IMR-90 (cell line): ENCODE data around the gene CEL. TPM values are rescaled to one million over a fixed set of nuclear protein-coding genes. Genes with fewer than 3 reads are reported as not detected.

Experiments used
- ATAC-seq: fragments of 200-7000 bp; cut with Tn5 transposase; 2 replicates; pipeline ENCODE4 v1.9.1; 2020; ENCODE audit warnings: low read depth, mild to moderate bottlenecking, moderate library complexity
- BruUV-seq: library from RNA; stranded (reverse); fragments of 400-500 nt; replicated peaks from 2 replicates; lab custom pipeline; 2021; lab: Mats Ljungman, UMichigan
- CTCF ChIA-PET: fragments of 300-600 bp; formaldehyde crosslinking; extraction: SDS; loops from one replicate; lab custom pipeline; 2021; ENCODE audit warnings: antibody characterized with exemption; lab: Yijun Ruan, JAX
- POLR2A ChIA-PET: fragments of 300-600 bp; sonication (Branson Sonifier 250); formaldehyde crosslinking; loops from one replicate; lab custom pipeline; 2022; ENCODE audit warnings: antibody characterized with exemption; ENCODE audit not compliant: unreplicated experiment; lab: Charles Lee
- DNase-seq: peaks from one replicate; pipeline ENCODE4 v3.0.0; 2013
- H2AFZ ChIP-seq: replicated peaks from 2 replicates; pipeline ENCODE3; 2013; ENCODE audit warnings: low read length, mild to moderate bottlenecking; ENCODE audit not compliant: poor library complexity
- H2AK5ac ChIP-seq: 2 replicates; pipeline ENCODE4 v1.6.1; 2013; ENCODE audit warnings: low read depth, low read length, inconsistent platforms
- H2AK9ac ChIP-seq: replicated peaks from 2 replicates; pipeline ENCODE3; 2013; ENCODE audit warnings: mild to moderate bottlenecking, low read depth, low read length, moderate library complexity; ENCODE audit not compliant: poor library complexity
- H2BK120ac ChIP-seq: 2 replicates; pipeline ENCODE4 v1.6.1; 2013; ENCODE audit warnings: low read depth, low read length, inconsistent platforms
- H2BK15ac ChIP-seq: 3 replicates; pipeline ENCODE4 v1.6.1; 2013; ENCODE audit warnings: low read depth, low read length, inconsistent platforms
- H2BK20ac ChIP-seq: 2 replicates; pipeline ENCODE4 v1.6.1; 2013; ENCODE audit warnings: low read depth, mild to moderate bottlenecking, inconsistent platforms, low read length, moderate library complexity
- H2BK5ac ChIP-seq: 2 replicates; pipeline ENCODE4 v1.6.1; 2013; ENCODE audit warnings: mild to moderate bottlenecking, low read depth, low read length, inconsistent platforms; ENCODE audit not compliant: poor library complexity, severe bottlenecking
- H3K14ac ChIP-seq: replicated peaks from 2 replicates; pipeline ENCODE4 v1.6.1; 2013; ENCODE audit warnings: low read depth, low read length, inconsistent platforms
- H3K18ac ChIP-seq: 2 replicates; pipeline ENCODE4 v1.6.1; 2013; ENCODE audit warnings: low read depth, low read length, control low read depth
- H3K23ac ChIP-seq: 2 replicates; pipeline ENCODE4 v1.6.1; 2013; ENCODE audit warnings: low read depth, low read length, inconsistent platforms
- H3K27ac ChIP-seq: 2 replicates; pipeline ENCODE4 v1.5.1; 2013; ENCODE audit warnings: mild to moderate bottlenecking, control low read depth, low read length; ENCODE audit not compliant: insufficient read depth
- H3K27me3 ChIP-seq: 2 replicates; pipeline ENCODE4 v1.6.1; 2013; ENCODE audit warnings: low read length; ENCODE audit not compliant: control insufficient read depth, insufficient read depth
- H3K36me3 ChIP-seq: 2 replicates; pipeline ENCODE4 v1.6.1; 2013; ENCODE audit warnings: low read length, mixed read lengths; ENCODE audit not compliant: control insufficient read depth, insufficient read depth
- H3K4ac ChIP-seq: 2 replicates; pipeline ENCODE4 v1.6.1; 2013; ENCODE audit warnings: low read depth, low read length, inconsistent platforms
- H3K4me1 ChIP-seq: 2 replicates; pipeline ENCODE4 v1.6.1; 2013; ENCODE audit warnings: low read length, mixed read lengths; ENCODE audit not compliant: control insufficient read depth, insufficient read depth
- H3K4me2 ChIP-seq: 2 replicates; pipeline ENCODE4 v1.6.1; 2013; ENCODE audit warnings: low read depth, mild to moderate bottlenecking, control low read depth, low read length, moderate library complexity
- H3K4me3 ChIP-seq: 2 replicates; pipeline ENCODE4 v1.5.1; 2013; ENCODE audit warnings: low read depth, mild to moderate bottlenecking, control low read depth, low read length, moderate library complexity; ENCODE audit not compliant: insufficient read depth
- H3K56ac ChIP-seq: 2 replicates; pipeline ENCODE4 v1.6.1; 2013; ENCODE audit warnings: low read length, inconsistent platforms; ENCODE audit not compliant: insufficient read depth; ENCODE audit errors: extremely low read depth
- H3K79me1 ChIP-seq, 2 experiments: 2 replicates each; pipeline ENCODE4 v1.6.1; 2013; ENCODE audit warnings: low read length in 2 of 2, inconsistent platforms in 1 of 2, low read depth in 1 of 2
- H3K9ac ChIP-seq: 2 replicates; pipeline ENCODE4 v1.6.1; 2013; ENCODE audit warnings: low read depth, low read length, control low read depth
- H3K9me1 ChIP-seq: 2 replicates; pipeline ENCODE4 v1.6.1; 2013; ENCODE audit warnings: low read length, inconsistent platforms; ENCODE audit not compliant: insufficient read depth
- H3K9me3 ChIP-seq: 2 replicates; pipeline ENCODE4 v1.6.1; 2013; ENCODE audit warnings: low read length; ENCODE audit not compliant: control insufficient read depth, insufficient read depth
- H4K20me1 ChIP-seq: 2 replicates; pipeline ENCODE4 v1.6.1; 2013; ENCODE audit warnings: low read length, inconsistent platforms; ENCODE audit not compliant: insufficient read depth
- H4K5ac ChIP-seq: 2 replicates; pipeline ENCODE4 v1.6.1; 2013; ENCODE audit warnings: mild to moderate bottlenecking, low read depth, low read length, control low read depth
- H4K8ac ChIP-seq, 2 experiments: 2 replicates each; pipeline ENCODE4 v1.6.1; 2013; ENCODE audit warnings: low read depth in 2 of 2, low read length in 2 of 2, control low read depth in 1 of 2, inconsistent platforms in 1 of 2
- H4K91ac ChIP-seq: 2 replicates; pipeline ENCODE4 v1.6.1; 2013; ENCODE audit warnings: low read depth, low read length, inconsistent platforms; ENCODE audit not compliant: insufficient read depth
- CEBPB ChIP-seq: IDR thresholded peaks from 2 replicates; pipeline ENCODE4 v1.6.1; 2012; ENCODE audit warnings: low read depth, low read length, improper control_type of control experiment
- CHD1 ChIP-seq: IDR thresholded peaks from 2 replicates; pipeline ENCODE4 v1.6.1; 2012; ENCODE audit warnings: low read depth, low read length, improper control_type of control experiment
- ELK1 ChIP-seq: fragments of 150-350 bp; IDR thresholded peaks from 2 replicates; pipeline ENCODE4 v1.6.1; 2016; ENCODE audit warnings: low read depth, mild to moderate bottlenecking, low read length, moderate library complexity, borderline replicate concordance
- FOS ChIP-seq: fragments of 150-350 bp; IDR thresholded peaks from 2 replicates; pipeline ENCODE4 v1.6.1; 2016; ENCODE audit warnings: low read depth, low read length
- MAFK ChIP-seq: IDR thresholded peaks from 2 replicates; pipeline ENCODE4 v1.6.1; 2012; ENCODE audit warnings: low read depth, low read length, improper control_type of control experiment
- MAZ ChIP-seq: IDR thresholded peaks from 2 replicates; pipeline ENCODE4 v1.6.1; 2012; ENCODE audit warnings: low read depth, mild to moderate bottlenecking, low read length, improper control_type of control experiment, moderate library complexity, borderline replicate concordance
- MXI1 ChIP-seq: IDR thresholded peaks from 2 replicates; pipeline ENCODE4 v1.6.1; 2012; ENCODE audit warnings: low read depth, mild to moderate bottlenecking, low read length, moderate library complexity, borderline replicate concordance
- POLR2A ChIP-seq: IDR thresholded peaks from 2 replicates; pipeline ENCODE4 v1.6.1; 2012; ENCODE audit warnings: mild to moderate bottlenecking, low read depth, low read length
- RAD21 ChIP-seq: IDR thresholded peaks from 2 replicates; pipeline ENCODE4 v1.6.1; 2012; ENCODE audit warnings: low read length, improper control_type of control experiment
- WGBS, 2 experiments: methylation state at CpG; one replicate each; pipeline versions ENCODE4 v1.1.5 to v1.1.7; 2013; ENCODE audit warnings: missing lambda C conversion rate in 2 of 2; ENCODE audit not compliant: insufficient read length in 1 of 2; ENCODE audit errors: extremely low coverage in 2 of 2; 5-methylcytosine and 5-hydroxymethylcytosine counted together
- dilution Hi-C: fragments of 300-500 bp; cut with HindIII; formaldehyde crosslinking; loops from one replicate; pipeline ENCODE4 v1.14.3; 2018; ENCODE audit warnings: low sequenced_read_pairs; ENCODE audit not compliant: unreplicated experiment
- in situ Hi-C: fragments of 300-500 bp; cut with MboI; formaldehyde crosslinking; loops from 3 replicates; pipeline ENCODE4 v1.14.3; 2019; ENCODE audit warnings: low sequenced_read_pairs, inconsistent platforms, mixed read lengths
- intact Hi-C: fragments of 100-400 bp; cut with micrococcal nuclease; formaldehyde crosslinking; loops from 2 replicates; pipeline ENCODE4 v1.10.0; 2022
- polyA plus RNA-seq, 3 experiments: library from polyadenylated mRNA; depleted of rRNA; stranded (reverse); fragments of >200 nt; gene quantifications; 2 replicates each; pipeline ENCODE4 v1.2.3, GENCODE V29; 2012; ENCODE audit warnings: low replicate concordance in 1 of 3
- total RNA-seq: library from RNA; depleted of rRNA; stranded (reverse); fragments of >200 nt; gene quantifications from 2 replicates; pipeline ENCODE4 v1.2.3, GENCODE V29; 2012
- TF ChIP-seq, protein P1 (sequence below): conservative IDR thresholded peaks from 2 replicates; pipeline ENCODE4 v1.5.1; 2012; ENCODE audit warnings: mild to moderate bottlenecking, low read depth, low read length, improper control_type of control experiment
- TF ChIP-seq, protein P2 (sequence below): fragments of 150-350 bp; IDR thresholded peaks from 2 replicates; pipeline ENCODE4 v1.6.1; 2017; ENCODE audit warnings: mild to moderate bottlenecking, antibody characterized with exemption, low read length, low read depth

The CEL gene
- total and polyA plus RNA-seq, 2 of the 4 experiments (the other 2 are of a cell fraction) = under 0.01 to 0.75 TPM

DNA sequence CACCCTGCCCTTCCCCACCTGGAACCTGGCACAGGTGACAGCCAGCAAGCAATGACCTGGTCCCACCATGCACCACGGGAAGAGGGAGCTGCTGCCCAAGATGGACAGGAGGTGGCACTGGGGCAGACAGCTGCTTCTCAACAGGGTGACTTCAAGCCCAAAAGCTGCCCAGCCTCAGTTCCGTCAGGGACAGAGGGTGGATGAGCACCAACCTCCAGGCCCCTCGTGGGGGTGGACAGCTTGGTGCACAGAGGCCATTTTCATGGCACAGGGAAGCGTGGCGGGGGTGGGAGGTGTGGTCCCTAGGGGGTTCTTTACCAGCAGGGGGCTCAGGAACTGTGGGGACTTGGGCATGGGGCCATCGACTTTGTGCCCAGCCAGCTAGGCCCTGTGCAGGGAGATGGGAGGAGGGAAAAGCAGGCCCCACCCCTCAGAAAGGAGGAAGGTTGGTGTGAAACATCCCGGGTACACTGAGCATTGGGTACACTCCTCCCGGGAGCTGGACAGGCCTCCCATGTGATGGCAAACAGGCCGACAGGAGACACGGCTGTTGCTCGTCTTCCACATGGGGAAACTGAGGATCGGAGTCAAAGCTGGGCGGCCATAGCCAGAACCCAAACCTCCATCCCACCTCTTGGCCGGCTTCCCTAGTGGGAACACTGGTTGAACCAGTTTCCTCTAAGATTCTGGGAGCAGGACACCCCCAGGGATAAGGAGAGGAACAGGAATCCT is 1.9 kb downstream of the CEL start (continued):
- no peak for TF ChIP-seq CEBPB

- H2BK5ac ChIP-seq = no peak overlapping the region
- H3K4me1 ChIP-seq = peaks cover 3% of the 10 kb centered on the region; the same call in 1 of the 2 replicates
- H3K27ac ChIP-seq = no peak overlapping the region
- no peak overlapping the region for H2BK15ac ChIP-seq
- no peaks in the 10 kb centered on the region; the same call in 1 of the 2 replicates for H4K20me1 ChIP-seq
- no peak overlapping the region for H3K14ac ChIP-seq
- no peak overlapping the region for H3K18ac ChIP-seq
- dilution Hi-C loops (no loop called here), intact Hi-C loops (no loop called here), in situ Hi-C loops (no loop called here)
- H3K9me3 ChIP-seq = no peaks in the 10 kb centered on the region
- BruUV-seq = no TSS peak
- WGBS, 2 experiments = 98% methylated on average over 9 of the region's 30 CpGs; no CpG with 5 or more reads in 1 of the 2 experiments
- no peak overlapping the region for H4K8ac ChIP-seq
- no peak overlapping the region for H2BK120ac ChIP-seq
- 0 out of 2 replicates have a peak, but pooled peaks cover 3% of the 10 kb centered on the region for H3K9me1 ChIP-seq
- H3K79me1 ChIP-seq = no peaks in the 10 kb centered on the region
- H3K23ac ChIP-seq = no peak overlapping the region
- no peak overlapping the region for H2AFZ ChIP-seq
- H2AK5ac ChIP-seq = no peak overlapping the region
- no peaks in the 10 kb centered on the region for H3K27me3 ChIP-seq
- H2BK20ac ChIP-seq = no peak overlapping the region
- DNase-seq (no peak), ATAC-seq (no peak)
- H3K4me2 ChIP-seq = no peak overlapping the region
- ChIA-PET POLR2A (no interaction called here), CTCF (no interaction called here)
- no peak overlapping the region for H4K5ac ChIP-seq
- no peak overlapping the region for H3K4me3 ChIP-seq
- H3K56ac ChIP-seq = no peak overlapping the region
- H3K4ac ChIP-seq = no peak overlapping the region
- H3K9ac ChIP-seq = no peak overlapping the region
- H3K36me3 ChIP-seq = peaks cover 2% of the 10 kb centered on the region; the same call in 1 of the 2 replicates
- no peak overlapping the region for H4K91ac ChIP-seq
- peak overlapping the region; percentile 37 for H2AK9ac ChIP-seq
- no peak for TF ChIP-seq POLR2A
- no peak for TF ChIP-seq ELK1
- TF ChIP-seq CHD1 = no peak
- TF ChIP-seq RAD21 = no peak
- TF ChIP-seq, protein P1, sequence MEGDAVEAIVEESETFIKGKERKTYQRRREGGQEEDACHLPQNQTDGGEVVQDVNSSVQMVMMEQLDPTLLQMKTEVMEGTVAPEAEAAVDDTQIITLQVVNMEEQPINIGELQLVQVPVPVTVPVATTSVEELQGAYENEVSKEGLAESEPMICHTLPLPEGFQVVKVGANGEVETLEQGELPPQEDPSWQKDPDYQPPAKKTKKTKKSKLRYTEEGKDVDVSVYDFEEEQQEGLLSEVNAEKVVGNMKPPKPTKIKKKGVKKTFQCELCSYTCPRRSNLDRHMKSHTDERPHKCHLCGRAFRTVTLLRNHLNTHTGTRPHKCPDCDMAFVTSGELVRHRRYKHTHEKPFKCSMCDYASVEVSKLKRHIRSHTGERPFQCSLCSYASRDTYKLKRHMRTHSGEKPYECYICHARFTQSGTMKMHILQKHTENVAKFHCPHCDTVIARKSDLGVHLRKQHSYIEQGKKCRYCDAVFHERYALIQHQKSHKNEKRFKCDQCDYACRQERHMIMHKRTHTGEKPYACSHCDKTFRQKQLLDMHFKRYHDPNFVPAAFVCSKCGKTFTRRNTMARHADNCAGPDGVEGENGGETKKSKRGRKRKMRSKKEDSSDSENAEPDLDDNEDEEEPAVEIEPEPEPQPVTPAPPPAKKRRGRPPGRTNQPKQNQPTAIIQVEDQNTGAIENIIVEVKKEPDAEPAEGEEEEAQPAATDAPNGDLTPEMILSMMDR = no peak
- TF ChIP-seq FOS = no peak
- TF ChIP-seq, protein P2, sequence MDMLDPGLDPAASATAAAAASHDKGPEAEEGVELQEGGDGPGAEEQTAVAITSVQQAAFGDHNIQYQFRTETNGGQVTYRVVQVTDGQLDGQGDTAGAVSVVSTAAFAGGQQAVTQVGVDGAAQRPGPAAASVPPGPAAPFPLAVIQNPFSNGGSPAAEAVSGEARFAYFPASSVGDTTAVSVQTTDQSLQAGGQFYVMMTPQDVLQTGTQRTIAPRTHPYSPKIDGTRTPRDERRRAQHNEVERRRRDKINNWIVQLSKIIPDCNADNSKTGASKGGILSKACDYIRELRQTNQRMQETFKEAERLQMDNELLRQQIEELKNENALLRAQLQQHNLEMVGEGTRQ = no peak
- TF ChIP-seq MAZ = no peak
- no peak for TF ChIP-seq MXI1
- TF ChIP-seq MAFK = no peak
- TF ChIP-seq CEBPB = no peak
Observed at GRCh38 chr9:133064241-133065069, 2.7 kb downstream of the CEL start.
